MM.1S (cell line): ENCODE measurements around the gene OR2F1.

Experiments used
- EZH2 ChIP-seq: fragments of 300-600 bp; sonication (generic); optimal IDR thresholded peaks from 2 replicates; pipeline ENCODE3; 2017; ENCODE audit warnings: low read depth, mild to moderate bottlenecking, antibody characterized with exemption, low read length, mixed read lengths
- EZH2phosphoT487 ChIP-seq: fragments of 300-600 bp; sonication (generic); IDR thresholded peaks from 2 replicates; pipeline ENCODE4 v1.6.1; 2018; ENCODE audit warnings: antibody characterized with exemption, low read length
- TF ChIP-seq, protein P1 (sequence below): fragments of 300-600 bp; sonication (generic); IDR thresholded peaks from 2 replicates; pipeline ENCODE4 v1.5.1; 2016; ENCODE audit warnings: antibody characterized with exemption, low read length, mixed read lengths

DNA sequence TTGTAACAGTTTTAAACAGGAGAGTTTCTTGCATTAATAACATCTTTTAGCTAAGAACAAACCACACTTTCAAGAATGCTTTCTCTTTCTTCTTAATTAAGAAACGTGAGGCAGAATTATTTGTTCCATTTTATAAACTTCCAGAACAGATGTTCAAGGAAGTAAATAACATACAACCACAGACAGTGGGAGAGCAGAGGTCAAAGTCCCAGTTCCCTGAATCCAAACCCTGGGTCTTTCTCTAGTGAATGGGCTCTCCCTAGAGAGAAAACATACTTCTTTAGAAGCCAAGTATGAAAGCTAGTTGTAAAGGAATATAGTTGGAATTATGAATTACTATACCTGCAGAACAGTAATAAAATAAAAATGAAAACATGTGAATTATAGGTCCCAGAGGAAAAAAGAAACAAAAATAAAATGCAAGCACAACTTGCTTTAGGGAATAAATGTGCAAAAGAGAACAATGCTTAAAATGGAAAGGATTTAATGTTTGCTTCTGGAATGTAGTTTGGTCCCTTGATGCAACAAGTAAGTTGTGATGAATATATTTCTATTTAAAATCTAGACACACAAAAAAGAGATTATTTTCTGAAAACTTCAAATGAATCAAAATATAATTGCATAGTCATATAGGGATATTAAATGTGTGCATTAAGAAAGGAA is 51.5 kb downstream of the OR2F1 start:
- TF ChIP-seq, protein P1, sequence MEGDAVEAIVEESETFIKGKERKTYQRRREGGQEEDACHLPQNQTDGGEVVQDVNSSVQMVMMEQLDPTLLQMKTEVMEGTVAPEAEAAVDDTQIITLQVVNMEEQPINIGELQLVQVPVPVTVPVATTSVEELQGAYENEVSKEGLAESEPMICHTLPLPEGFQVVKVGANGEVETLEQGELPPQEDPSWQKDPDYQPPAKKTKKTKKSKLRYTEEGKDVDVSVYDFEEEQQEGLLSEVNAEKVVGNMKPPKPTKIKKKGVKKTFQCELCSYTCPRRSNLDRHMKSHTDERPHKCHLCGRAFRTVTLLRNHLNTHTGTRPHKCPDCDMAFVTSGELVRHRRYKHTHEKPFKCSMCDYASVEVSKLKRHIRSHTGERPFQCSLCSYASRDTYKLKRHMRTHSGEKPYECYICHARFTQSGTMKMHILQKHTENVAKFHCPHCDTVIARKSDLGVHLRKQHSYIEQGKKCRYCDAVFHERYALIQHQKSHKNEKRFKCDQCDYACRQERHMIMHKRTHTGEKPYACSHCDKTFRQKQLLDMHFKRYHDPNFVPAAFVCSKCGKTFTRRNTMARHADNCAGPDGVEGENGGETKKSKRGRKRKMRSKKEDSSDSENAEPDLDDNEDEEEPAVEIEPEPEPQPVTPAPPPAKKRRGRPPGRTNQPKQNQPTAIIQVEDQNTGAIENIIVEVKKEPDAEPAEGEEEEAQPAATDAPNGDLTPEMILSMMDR: no peak
- TF ChIP-seq EZH2 (no peak), EZH2phosphoT487 (no peak)
